ENCODE measurements around the gene ALG6. TPM values are rescaled to one million over a fixed set of nuclear protein-coding genes. Genes with fewer than 3 reads are reported as not detected.

Gene ALG6
- total and polyA plus RNA-seq, 2 of the 13 experiments (the other 11 are each of a cell fraction or from before 2014, with no cell fraction given) = 6.8 to 8.1 TPM

- TF ChIP-seq, protein P1, sequence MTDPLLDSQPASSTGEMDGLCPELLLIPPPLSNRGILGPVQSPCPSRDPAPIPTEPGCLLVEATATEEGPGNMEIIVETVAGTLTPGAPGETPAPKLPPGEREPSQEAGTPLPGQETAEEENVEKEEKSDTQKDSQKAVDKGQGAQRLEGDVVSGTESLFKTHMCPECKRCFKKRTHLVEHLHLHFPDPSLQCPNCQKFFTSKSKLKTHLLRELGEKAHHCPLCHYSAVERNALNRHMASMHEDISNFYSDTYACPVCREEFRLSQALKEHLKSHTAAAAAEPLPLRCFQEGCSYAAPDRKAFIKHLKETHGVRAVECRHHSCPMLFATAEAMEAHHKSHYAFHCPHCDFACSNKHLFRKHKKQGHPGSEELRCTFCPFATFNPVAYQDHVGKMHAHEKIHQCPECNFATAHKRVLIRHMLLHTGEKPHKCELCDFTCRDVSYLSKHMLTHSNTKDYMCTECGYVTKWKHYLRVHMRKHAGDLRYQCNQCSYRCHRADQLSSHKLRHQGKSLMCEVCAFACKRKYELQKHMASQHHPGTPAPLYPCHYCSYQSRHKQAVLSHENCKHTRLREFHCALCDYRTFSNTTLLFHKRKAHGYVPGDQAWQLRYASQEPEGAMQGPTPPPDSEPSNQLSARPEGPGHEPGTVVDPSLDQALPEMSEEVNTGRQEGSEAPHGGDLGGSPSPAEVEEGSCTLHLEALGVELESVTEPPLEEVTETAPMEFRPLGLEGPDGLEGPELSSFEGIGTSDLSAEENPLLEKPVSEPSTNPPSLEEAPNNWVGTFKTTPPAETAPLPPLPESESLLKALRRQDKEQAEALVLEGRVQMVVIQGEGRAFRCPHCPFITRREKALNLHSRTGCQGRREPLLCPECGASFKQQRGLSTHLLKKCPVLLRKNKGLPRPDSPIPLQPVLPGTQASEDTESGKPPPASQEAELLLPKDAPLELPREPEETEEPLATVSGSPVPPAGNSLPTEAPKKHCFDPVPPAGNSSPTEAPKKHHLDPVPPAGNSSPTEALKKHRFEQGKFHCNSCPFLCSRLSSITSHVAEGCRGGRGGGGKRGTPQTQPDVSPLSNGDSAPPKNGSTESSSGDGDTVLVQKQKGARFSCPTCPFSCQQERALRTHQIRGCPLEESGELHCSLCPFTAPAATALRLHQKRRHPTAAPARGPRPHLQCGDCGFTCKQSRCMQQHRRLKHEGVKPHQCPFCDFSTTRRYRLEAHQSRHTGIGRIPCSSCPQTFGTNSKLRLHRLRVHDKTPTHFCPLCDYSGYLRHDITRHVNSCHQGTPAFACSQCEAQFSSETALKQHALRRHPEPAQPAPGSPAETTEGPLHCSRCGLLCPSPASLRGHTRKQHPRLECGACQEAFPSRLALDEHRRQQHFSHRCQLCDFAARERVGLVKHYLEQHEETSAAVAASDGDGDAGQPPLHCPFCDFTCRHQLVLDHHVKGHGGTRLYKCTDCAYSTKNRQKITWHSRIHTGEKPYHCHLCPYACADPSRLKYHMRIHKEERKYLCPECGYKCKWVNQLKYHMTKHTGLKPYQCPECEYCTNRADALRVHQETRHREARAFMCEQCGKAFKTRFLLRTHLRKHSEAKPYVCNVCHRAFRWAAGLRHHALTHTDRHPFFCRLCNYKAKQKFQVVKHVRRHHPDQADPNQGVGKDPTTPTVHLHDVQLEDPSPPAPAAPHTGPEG (CRISPR knock-in tag; IDR thresholded peaks at IDR 0.05) = no peak
- no peak for TF ChIP-seq MXD3 (CRISPR knock-in tag; IDR thresholded peaks at IDR 0.05)
- TF ChIP-seq CENPT (CRISPR knock-in tag; IDR thresholded peaks at IDR 0.05; ENCODE audit: low read depth) = no peak
- no peak for TF ChIP-seq BRF2 (CRISPR knock-in tag; IDR thresholded peaks at IDR 0.05)
- TF ChIP-seq, protein P2, sequence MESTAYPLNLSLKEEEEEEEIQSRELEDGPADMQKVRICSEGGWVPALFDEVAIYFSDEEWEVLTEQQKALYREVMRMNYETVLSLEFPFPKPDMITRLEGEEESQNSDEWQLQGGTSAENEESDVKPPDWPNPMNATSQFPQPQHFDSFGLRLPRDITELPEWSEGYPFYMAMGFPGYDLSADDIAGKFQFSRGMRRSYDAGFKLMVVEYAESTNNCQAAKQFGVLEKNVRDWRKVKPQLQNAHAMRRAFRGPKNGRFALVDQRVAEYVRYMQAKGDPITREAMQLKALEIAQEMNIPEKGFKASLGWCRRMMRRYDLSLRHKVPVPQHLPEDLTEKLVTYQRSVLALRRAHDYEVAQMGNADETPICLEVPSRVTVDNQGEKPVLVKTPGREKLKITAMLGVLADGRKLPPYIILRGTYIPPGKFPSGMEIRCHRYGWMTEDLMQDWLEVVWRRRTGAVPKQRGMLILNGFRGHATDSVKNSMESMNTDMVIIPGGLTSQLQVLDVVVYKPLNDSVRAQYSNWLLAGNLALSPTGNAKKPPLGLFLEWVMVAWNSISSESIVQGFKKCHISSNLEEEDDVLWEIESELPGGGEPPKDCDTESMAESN (CRISPR knock-in tag; conservative IDR thresholded peaks at IDR 0.05) = no peak
- TF ChIP-seq AGO2 (optimal IDR thresholded peaks at IDR 0.05; ENCODE audit: low read depth, low read length) = no peak
Measured at GRCh38 chr1:63362073-63362472, 5.4 kb upstream of the ALG6 start (continued).
